Head of caudate nucleus (tissue), 42 donors: Measurements from ENCODE around the gene TRMT2A.

Experiments
- DNase-seq, 42 donors: peaks; one replicate each; pipeline versions ENCODE4 v3.0.0 to v3.0.0-alpha.2; 2020 to 2021; ENCODE audit warnings: mixed read lengths in 7 of 42
- intact Hi-C: fragments of 100-400 bp; cut with DNase I; formaldehyde crosslinking; loops from one replicate; pipeline ENCODE4 v1.15.0; 2022

TRMT2A gene

DNA sequence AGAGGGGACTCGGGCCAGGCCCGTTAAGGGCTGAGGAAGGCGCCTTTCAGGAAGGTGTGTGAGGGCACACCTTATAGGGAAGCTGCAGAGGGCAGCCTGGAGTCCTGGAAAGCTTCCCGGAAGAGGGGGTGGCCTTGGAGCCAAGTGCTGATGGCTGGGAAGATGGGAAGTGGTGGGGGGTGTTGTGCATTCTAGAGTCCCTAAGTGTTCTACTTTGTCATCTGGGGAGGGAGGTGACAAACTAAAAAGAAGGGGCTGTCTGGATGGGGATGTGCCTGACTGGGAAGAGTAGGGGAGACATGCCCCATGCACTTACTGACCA lies 21.4 kb upstream of the TRMT2A start:
- intact Hi-C loops: no loop called here
- peak in 23 of 42 donors; percentile 26 to 81 (median 53) for DNase-seq

DNA sequence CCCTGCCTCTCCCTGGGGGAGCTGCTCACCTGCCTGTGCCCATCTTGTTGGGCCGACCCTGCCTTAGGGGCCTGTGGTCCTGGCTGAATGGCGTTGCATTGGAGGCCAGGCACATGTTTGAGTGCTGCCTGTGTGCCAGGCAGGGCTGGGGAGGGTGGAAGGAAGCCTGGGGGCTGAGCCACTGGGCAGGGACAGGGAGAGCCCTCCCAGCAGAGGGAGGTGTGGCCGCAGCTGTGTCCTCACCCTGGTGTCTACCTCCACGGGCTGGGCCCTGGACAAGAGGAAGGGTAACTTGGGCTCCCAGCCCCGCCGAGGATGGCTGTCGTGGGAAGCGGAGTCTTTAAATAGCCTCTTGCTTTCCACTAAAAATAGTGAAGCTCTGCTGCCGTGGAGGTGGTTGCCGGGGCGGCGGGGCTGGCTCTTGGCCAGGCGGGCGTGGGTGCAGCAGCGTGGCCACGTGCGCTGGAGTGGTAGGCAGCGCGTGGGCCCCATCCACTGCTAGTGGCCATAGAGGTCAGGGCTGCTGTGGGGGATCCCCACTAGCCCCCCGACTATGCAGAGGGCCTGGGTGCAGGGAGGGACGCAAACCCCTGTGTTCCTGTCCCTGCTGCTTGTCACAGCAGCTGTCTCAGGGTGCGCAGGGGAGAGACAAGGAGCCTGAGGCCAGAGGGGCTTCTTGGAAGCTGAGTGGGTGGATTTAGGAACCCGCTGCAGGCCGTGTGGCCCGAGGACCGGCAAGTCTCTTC lies 20.8 kb upstream of the TRMT2A start:
- intact Hi-C loops: no loop called here
- peak; percentile 52 to 93 (median 77) for DNase-seq

DNA sequence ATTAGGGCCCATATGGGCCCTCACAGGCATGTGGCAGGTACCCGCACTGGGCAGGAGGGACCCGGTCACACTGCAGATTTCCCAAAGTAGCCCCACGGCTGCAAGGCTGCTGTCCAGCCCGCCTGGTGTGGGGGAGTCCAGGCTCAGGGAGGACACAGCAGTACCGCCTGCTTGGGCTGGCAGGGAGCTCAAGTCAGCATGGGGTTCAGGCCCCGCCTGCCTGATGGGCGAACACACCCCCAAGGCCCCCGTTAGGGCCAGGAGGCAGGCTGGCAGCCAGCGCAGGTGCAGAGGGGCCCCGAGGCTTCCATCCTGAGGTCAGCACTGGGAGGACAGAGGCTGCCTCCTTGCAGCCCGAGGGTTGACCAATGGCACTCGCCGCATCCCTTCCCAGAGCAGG lies 20.1 kb upstream of the TRMT2A start:
- intact Hi-C loops: no loop called here
- no peak for DNase-seq

DNA sequence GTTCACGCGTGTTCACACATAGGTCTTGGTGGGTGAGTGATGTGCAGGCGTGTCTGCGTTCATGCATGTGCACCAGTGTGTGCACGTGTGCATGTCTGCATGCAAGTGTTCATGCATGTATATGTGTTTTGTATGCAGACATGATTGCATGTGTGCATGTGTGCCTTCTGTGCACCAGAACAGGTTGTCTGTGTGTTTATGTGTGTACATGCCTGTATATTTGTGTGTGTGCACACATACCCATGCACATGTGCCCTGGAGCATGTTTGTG lies 19.5 kb upstream of the TRMT2A start:
- intact Hi-C loops: no loop called here
- no peak for DNase-seq

DNA sequence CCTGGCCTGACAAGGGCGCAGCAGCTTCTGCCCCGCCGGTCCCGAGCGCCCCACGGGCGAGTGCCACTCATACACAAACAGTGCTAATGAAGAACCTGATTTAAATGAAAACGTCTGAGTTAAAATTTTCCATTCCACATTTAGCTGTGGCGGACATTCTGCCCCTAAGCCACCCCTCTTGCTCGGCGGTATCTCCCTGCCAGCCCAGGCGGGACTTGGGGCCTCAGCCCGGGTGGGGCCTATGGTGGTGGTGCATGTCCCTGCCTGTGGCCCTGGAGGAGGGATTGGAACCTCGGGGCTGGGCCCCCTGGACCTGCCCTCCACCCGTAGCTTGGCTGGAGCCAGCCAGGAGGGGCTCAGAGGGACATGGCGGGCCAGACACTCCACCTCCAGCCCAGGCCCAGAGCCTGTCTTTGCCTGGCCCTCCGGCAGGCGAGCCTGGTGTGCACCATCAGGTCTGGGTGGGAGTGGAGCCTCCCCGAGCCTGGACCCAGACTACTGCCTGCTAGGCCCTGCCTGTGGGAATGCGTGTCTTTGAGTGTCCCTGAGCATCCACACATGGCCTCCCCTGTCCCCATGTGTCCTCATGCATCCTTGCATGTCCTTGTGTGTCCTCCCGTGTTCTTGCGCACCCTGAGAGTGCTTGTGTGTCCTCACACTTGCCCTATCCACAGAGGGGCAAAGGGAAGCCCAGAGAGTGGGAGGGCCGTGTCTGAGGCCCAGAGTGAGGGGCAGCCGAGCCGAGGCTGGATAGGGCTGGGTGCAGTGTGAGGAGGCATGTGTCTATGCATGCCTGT lies 19.0 kb upstream of the TRMT2A start:
- intact Hi-C loops: no loop called here
- DNase-seq: no peak

DNA sequence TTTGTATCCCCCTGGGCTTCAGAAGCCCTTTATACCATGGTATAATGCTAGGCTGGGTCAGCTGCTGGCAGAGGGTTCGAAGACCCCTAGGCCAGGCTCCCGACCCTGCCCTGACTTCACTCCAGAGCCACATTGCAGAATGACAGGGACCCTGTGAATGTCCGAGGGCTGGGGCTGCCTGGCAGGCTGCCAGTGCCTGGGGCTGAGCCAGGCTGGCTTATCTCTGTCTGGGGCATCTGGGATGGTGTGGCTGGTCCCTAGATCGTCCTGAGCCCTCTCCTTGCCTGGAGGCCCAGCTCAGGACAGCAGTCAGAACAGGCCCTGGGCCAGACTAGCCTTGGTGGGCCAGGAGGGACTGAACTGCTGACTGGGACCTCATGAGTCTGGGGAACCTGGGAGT lies 18.2 kb upstream of the TRMT2A start:
- intact Hi-C loops: no loop called here
- DNase-seq: no peak

DNA sequence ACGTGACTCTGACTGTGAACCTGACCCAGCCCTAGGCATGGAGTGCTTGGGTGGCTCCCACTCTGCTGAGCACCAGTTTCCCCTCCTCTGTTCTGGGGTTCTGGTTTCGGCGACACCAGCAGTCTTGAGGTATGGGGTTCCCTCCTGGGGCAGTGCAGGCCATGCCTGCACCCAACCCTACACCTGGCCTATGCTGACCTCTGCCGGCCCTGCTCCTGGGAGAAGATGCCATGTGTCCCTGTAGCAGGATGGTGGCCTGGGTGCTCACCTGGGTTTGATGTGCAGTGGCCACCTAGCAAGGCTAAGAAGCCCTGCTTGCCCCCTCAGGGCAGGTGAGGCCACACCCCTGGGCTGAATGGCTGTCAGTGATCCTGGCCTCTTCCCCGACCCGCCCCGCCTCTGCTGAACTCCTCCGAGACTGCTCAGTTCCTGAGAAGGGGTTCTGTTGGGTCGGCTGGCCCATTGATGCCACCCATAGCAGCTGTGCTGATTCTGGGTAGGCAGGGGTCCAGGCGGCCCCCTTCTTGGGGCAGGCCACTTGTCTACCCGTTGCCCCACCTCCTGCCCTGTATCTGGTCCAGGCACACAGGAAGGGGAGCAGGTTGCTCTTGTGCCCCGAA lies 17.0 kb upstream of the TRMT2A start:
- no peak for DNase-seq
- intact Hi-C loops: no loop called here

GRCh38 chr22:20132686-20133246 lies 15.7 kb upstream of the TRMT2A start:
- no peak for DNase-seq
- intact Hi-C loops: no loop called here

GRCh38 chr22:20131859-20132685 lies 15.0 kb upstream of the TRMT2A start:
- intact Hi-C loops: no loop called here
- peak in 15 of 42 donors; percentile 24 to 62 (median 44) for DNase-seq

- intact Hi-C loops: no loop called here
- peak in 26 of 42 donors; percentile 35 to 75 (median 54) for DNase-seq
Measured at GRCh38 chr22:20131597-20131858, 14.5 kb upstream of the TRMT2A start, which contains the start of gene ZDHHC8. Gene ZDHHC8 (plus strand): TSS chr22:20131804. CDS start chr22:20131948, 144 bp downstream.

GRCh38 chr22:20130731-20131596 lies 13.9 kb upstream of the TRMT2A start:
- DNase-seq: peak; percentile 78 to 97 (median 91)
- intact Hi-C loops: no loop called here

- intact Hi-C loops: no loop called here
- no peak for DNase-seq
Measured at GRCh38 chr22:20130319-20130718, 13.3 kb upstream of the TRMT2A start.

- no peak for DNase-seq
- intact Hi-C loops: loop anchor here (10.0 kb wide), 1 partner anchor 165 kb away; no protein-coding TSS in a partner anchor
Measured at GRCh38 chr22:20129747-20130014, 12.7 kb upstream of the TRMT2A start.

GRCh38 chr22:20128902-20129746 lies 12.1 kb upstream of the TRMT2A start:
- intact Hi-C loops: loop anchor here (10.0 kb wide), 1 partner anchor 164 kb away; no protein-coding TSS in a partner anchor
- peak in 18 of 42 donors; percentile 20 to 67 (median 48) for DNase-seq

- DNase-seq: no peak
- intact Hi-C loops: loop anchor here (10.0 kb wide), 1 partner anchor 164 kb away; no protein-coding TSS in a partner anchor
Measured at GRCh38 chr22:20128619-20128901, 11.5 kb upstream of the TRMT2A start.

DNA sequence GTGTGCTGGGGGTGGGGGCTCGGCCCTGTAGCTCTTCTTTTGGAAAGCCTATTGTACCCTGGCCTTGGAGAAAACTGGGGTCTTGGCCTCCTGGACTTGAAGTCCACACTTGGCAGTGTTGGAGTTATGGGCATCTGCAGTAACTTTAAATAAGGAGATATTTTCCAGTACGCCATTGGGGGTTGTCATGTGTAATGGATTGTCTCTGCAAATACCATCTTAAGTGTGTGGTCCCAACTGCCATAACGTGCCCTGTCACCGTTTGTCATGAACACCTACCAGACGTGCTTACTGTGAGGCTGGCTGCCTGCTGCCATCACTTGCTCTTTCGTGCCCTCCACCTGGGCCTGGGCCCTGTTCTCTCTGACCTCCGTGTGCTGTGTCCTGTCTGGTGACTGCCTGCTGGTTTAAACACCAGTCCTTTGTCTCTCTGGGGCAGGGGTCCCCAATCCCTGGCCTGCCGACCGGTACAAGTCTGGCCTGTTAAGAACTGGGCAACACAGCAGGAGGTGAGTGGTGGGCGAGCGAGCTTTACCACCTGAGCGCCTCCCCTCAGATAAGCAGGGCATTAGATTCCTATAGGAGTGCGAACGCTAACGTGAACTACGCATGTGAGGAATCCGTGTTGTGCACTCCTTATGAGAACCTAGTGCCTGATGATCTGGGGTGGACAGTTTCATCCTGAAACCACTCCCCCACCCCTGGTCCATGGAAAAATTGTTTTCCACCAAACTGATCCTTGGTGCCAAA lies 11.0 kb upstream of the TRMT2A start:
- DNase-seq: no peak
- intact Hi-C loops: loop anchor here (10.0 kb wide), 1 partner anchor 163 kb away; no protein-coding TSS in a partner anchor

DNA sequence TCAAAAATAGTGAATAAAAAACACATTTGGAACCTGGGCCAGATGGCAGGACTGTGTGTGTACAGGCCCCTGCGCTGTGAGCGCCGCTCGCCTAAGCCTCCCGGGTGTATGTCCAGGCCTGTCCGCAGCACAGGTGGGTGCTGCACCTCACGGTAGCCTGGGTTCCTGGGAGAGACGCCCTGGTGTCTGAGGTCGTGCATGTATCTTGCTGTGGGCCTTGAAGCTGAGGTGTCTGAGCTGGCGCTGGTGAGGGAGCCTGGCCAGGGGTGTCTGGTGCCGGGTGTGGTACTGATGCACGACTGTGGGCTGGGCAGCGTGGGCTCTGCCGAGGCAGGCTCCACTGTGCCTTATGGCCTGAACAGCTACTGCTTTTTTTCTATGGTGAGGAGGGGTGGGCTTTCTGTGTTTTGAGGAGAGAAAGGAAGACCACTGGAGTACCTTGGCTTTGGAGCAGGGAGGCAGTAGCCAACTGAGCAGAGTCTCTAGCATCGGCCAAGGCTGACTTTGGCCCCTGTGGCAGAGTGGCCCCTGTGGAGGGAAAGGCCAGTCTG lies 10.4 kb upstream of the TRMT2A start:
- intact Hi-C loops: loop anchor here (10.0 kb wide), 1 partner anchor 163 kb away; no protein-coding TSS in a partner anchor
- DNase-seq: no peak
